GM12872 (cell line): Measurements from ENCODE around the gene TMEM183A.

Source experiments
- TF ChIP-seq, protein P1 (sequence below): IDR thresholded peaks from 3 replicates; pipeline ENCODE4 v1.5.1; 2011; ENCODE audit warnings: low read depth, mild to moderate bottlenecking, low read length, moderate library complexity; ENCODE audit not compliant: insufficient read depth

The TMEM183A gene

GRCh38 chr1:203006948-203007871 lies at the start of gene TMEM183A:
TMEM183A (plus strand) TSS chr1:203007374; CDS start chr1:203007466, 92 bp downstream.
- TF ChIP-seq, protein P1, sequence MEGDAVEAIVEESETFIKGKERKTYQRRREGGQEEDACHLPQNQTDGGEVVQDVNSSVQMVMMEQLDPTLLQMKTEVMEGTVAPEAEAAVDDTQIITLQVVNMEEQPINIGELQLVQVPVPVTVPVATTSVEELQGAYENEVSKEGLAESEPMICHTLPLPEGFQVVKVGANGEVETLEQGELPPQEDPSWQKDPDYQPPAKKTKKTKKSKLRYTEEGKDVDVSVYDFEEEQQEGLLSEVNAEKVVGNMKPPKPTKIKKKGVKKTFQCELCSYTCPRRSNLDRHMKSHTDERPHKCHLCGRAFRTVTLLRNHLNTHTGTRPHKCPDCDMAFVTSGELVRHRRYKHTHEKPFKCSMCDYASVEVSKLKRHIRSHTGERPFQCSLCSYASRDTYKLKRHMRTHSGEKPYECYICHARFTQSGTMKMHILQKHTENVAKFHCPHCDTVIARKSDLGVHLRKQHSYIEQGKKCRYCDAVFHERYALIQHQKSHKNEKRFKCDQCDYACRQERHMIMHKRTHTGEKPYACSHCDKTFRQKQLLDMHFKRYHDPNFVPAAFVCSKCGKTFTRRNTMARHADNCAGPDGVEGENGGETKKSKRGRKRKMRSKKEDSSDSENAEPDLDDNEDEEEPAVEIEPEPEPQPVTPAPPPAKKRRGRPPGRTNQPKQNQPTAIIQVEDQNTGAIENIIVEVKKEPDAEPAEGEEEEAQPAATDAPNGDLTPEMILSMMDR, result no peak

- TF ChIP-seq, protein P1, result 0 out of 3 replicates have a peak, but pooled peaks have one; percentile 13
Observed at GRCh38 chr1:202957733-202958543, 49.2 kb upstream of the TMEM183A start, which contains the start of gene ADIPOR1. ADIPOR1 (minus strand) TSS chr1:202958312; CDS start chr1:202951070, 7,242 bp downstream.

GRCh38 chr1:202958544-202959275 lies 48.5 kb upstream of the TMEM183A start:
- TF ChIP-seq, protein P1, result no peak

- TF ChIP-seq, protein P1, result no peak
Observed at GRCh38 chr1:202959276-202959620, 47.9 kb upstream of the TMEM183A start.

- TF ChIP-seq, protein P1, result no peak
Observed at GRCh38 chr1:202961220-202961880, 45.8 kb upstream of the TMEM183A start.

- TF ChIP-seq, protein P1, result no peak
Observed at GRCh38 chr1:202964791-202965410, 42.3 kb upstream of the TMEM183A start.
